Activated T-cell treated with anti-CD3 and anti-CD28 coated beads, Interleukin-2, amount 50 U/mL, for 72 hours (primary cell): ENCODE measurements around the gene GALNT9. TPM values are rescaled to one million over a fixed set of nuclear protein-coding genes. Genes with fewer than 3 reads are reported as not detected.

Experiments used
- ATAC-seq, 2 donors: fragments of 150-1000 bp; cut with Tn5 transposase; replicated peaks in 1 of 2; 2 replicates each; pipeline ENCODE4 v1.10.0; 2021; ENCODE audit warnings: moderate library complexity in 2 of 2, mild to moderate bottlenecking in 1 of 2
- DNase-seq, 2 donors: peaks; one replicate each; pipeline ENCODE4 v3.0.0; 2021 to 2022; ENCODE audit warnings: mixed read lengths in 1 of 2
- H3K27ac Mint-ChIP-seq: one replicate; pipeline ENCODE4 v1.8.0; 2022; ENCODE audit warnings: mild to moderate bottlenecking, moderate library complexity, mixed read lengths
- H3K27me3 Mint-ChIP-seq: one replicate; pipeline ENCODE4 v1.8.0; 2022; ENCODE audit warnings: low read depth, mixed read lengths
- H3K36me3 Mint-ChIP-seq, 2 donors: one replicate each; pipeline ENCODE4 v1.8.0; 2022; ENCODE audit warnings: mixed read lengths in 2 of 2, mild to moderate bottlenecking in 1 of 2; ENCODE audit not compliant: insufficient read depth in 2 of 2
- H3K4me1 Mint-ChIP-seq: one replicate; pipeline ENCODE4 v1.8.0; 2022; ENCODE audit warnings: low read depth, mixed read lengths
- H3K4me3 Mint-ChIP-seq, 2 donors: one replicate each; pipeline ENCODE4 v1.8.0; 2022; ENCODE audit warnings: mild to moderate bottlenecking in 2 of 2, mixed read lengths in 2 of 2, moderate library complexity in 2 of 2
- H3K9me3 Mint-ChIP-seq, 2 donors: one replicate each; pipeline ENCODE4 v1.8.0; 2022; ENCODE audit warnings: mixed read lengths in 2 of 2
- total RNA-seq, 2 donors: library from RNA; stranded (reverse); gene quantifications; one replicate each; pipeline ENCODE4 v1.2.3, GENCODE V29; 2022

GALNT9 gene
- total RNA-seq, 2 donors from 2014 or later: 0.42 to 0.53 TPM

DNA sequence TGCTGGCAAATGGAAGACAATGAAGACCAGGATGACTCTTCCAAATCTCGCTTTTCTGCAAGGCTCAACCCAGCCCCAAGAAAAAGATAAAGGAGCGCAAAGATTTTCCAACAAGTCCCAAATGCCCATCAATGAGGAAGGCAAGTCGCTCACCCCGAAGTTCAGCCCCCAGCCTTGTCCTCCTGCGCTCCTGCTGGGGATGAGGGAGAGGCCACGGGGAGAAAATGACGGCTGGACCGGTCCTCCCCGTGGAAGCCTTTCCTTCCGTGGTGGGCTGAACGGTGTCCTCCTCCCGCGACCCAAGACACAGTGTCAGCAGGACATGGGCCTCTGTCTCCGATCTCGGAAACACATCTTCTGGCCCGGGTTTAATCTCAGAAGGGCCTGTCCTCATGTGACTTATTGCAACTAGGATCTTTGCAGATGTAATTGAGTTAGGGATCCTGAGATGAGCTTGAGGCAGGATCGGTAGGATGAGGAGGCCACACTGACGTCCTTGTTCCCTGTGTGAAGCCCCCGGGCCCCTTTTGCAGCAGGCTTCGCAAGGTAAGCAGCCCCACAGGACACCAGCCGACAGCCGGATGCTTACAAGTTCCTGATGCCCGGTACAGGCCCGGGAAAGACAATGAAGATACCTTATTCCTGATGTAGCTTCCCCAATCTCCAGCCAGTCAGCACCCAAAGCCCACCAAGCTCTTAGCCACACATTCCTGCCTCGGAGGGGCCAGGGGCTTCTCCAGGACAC lies 64.2 kb downstream of the GALNT9 start:
- Mint-ChIP-seq H3K36me3 (no peaks in the 10 kb centered on the region), H3K9me3 (no peaks in the 10 kb centered on the region), H3K4me1 (no peaks in the 10 kb centered on the region), H3K27me3 (no peaks in the 10 kb centered on the region), H3K27ac (no peak overlapping the region), H3K4me3 (no peak overlapping the region)
- no peak for ATAC-seq
- no peak for DNase-seq

DNA sequence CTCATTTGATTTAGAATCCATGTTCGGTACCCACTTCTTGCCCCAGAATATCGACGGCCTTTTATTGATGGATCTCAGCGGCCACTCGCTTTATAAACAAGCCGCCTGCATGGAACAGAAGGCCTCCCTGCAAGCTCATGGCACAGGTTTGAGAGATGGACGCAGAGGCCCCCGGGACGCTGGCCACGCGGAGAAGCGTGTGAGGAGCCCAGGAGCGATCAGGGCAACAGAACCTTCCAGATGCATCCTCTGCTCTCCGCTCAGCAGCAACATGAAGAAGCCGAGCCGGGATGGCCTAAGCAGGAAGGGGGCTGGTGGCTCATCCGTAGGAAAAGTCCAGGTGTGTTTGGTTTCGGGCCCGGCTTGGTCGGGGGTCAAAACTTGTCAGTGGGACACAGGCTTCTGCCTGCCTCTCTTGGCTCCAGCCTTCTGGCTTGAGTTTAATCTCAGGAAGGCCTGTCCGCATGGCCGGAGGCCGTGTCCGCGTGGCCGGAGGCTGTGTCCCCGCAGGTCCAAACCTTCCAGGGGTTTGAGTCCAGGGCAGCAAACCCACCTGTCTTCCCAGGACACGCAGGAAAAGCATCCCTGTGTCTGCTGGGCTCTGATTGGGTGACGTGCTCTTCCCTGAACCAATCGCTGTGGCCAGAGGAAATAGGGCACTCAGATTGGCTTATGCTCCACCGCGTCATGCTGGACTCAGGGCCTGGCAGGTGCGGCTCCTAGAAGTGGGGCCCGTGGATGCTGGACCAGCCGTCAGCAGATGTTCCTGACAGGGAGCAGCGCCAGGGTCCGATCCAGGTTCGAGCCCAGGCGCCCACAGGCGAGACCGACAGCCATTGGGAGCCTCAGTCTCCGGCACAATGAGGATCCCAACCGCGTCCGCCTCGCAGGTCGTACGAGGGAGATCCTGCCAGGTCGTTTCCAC lies 65.0 kb downstream of the GALNT9 start:
- H3K36me3 Mint-ChIP-seq: no peaks in the 10 kb centered on the region
- H3K4me1 Mint-ChIP-seq: no peaks in the 10 kb centered on the region
- H3K9me3 Mint-ChIP-seq: no peaks in the 10 kb centered on the region
- no peaks in the 10 kb centered on the region for H3K27me3 Mint-ChIP-seq
- H3K4me3 Mint-ChIP-seq: no peak overlapping the region
- no peak overlapping the region for H3K27ac Mint-ChIP-seq
- no peak for DNase-seq
- no peak for ATAC-seq

DNA sequence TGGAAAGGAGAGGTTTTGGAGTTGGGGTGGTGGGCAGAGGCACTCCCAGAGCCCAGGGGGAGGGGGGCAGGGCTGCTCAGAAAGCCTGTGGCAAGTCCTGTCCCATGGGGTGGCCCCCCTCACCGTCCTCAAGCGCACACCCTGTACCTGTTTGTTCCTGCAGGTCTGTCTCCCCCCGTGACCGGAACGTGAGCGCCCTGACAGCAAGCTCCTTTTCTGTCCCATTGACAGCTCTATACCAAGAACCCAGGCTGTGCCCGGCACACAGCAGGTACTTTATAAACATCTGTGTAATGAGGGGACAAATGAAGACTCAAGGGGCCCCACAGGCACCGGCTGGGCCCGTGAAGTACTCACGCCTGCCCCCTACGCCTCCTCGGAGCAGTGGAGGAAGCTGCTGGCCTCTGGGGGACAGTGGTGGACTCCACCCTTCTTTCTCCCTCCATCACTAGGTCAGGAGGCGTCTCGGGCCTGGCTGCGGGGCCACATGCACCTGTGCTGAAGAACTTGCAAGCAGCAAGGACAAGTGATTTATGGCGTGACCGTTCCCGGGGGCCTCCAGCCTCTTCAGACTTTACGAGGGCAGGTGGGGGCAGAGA lies 65.8 kb downstream of the GALNT9 start:
- no peaks in the 10 kb centered on the region for H3K9me3 Mint-ChIP-seq
- H3K4me3 Mint-ChIP-seq: no peak overlapping the region
- ATAC-seq (no peak), DNase-seq (no peak)
- no peak overlapping the region for H3K27ac Mint-ChIP-seq
- H3K4me1 Mint-ChIP-seq: no peaks in the 10 kb centered on the region
- no peaks in the 10 kb centered on the region for H3K36me3 Mint-ChIP-seq
- no peaks in the 10 kb centered on the region for H3K27me3 Mint-ChIP-seq

DNA sequence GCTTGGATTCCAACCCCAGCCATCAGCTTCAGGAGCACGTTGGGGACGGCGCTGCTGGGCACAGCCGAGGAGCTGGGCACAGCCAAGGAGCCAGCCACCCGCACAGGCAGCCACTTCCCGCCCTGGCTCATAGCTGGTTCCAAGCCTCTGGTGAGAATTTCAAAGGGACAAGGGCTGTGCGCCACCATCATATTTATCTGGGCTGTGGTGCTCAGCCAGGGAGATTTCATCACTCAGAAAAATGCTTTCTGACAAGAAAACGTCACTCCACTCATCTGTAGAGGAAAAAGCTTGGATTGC lies 66.4 kb downstream of the GALNT9 start:
- H3K27me3 Mint-ChIP-seq: no peaks in the 10 kb centered on the region
- no peaks in the 10 kb centered on the region for H3K9me3 Mint-ChIP-seq
- no peaks in the 10 kb centered on the region for H3K36me3 Mint-ChIP-seq
- no peak for ATAC-seq
- no peak for DNase-seq
- no peaks in the 10 kb centered on the region for H3K4me1 Mint-ChIP-seq
- H3K27ac Mint-ChIP-seq: no peak overlapping the region
- H3K4me3 Mint-ChIP-seq: no peak overlapping the region

DNA sequence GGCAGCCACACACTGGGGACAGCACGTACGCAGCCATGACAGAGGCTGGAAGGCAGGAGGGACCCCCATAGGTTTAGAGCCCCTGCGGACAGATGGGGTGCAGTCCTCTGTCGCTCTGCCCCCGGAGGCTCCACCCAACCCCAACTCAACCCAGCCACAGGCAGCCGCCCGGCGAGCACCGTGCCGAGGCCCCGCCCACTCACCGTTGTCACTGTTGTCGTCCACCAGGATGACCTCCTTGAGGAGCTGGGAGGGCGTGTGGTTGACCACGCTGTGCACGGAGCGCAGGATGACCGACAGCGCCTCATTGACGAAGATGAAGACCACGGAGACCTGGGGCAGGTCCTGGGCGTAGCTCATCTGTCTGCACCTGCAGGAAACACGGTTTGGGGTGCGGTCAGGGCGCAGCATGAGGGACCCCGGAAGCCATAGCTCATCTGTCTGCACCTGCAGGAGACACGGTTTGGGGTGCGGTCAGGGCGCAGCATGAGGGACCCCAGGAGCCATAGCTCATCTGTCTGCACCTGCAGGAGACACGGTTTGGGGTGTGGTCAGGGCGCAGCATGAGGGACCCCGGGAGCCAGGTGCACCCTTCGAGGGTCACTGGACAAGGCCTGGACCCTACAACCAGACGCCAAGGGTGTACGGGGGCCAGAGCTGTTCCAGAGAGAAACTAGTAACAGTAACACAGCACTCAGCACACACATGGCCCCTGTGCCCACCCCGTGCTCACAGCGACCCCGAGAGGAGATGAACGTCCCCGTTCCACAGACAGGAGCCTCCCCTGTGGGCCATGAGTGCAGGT lies 66.9 kb downstream of the GALNT9 start:
- ATAC-seq: no peak
- Mint-ChIP-seq H3K9me3 (no peaks in the 10 kb centered on the region), H3K36me3 (no peaks in the 10 kb centered on the region), H3K27me3 (no peaks in the 10 kb centered on the region), H3K4me3 (no peak overlapping the region), H3K4me1 (no peaks in the 10 kb centered on the region), H3K27ac (no peak overlapping the region)
- no peak for DNase-seq

DNA sequence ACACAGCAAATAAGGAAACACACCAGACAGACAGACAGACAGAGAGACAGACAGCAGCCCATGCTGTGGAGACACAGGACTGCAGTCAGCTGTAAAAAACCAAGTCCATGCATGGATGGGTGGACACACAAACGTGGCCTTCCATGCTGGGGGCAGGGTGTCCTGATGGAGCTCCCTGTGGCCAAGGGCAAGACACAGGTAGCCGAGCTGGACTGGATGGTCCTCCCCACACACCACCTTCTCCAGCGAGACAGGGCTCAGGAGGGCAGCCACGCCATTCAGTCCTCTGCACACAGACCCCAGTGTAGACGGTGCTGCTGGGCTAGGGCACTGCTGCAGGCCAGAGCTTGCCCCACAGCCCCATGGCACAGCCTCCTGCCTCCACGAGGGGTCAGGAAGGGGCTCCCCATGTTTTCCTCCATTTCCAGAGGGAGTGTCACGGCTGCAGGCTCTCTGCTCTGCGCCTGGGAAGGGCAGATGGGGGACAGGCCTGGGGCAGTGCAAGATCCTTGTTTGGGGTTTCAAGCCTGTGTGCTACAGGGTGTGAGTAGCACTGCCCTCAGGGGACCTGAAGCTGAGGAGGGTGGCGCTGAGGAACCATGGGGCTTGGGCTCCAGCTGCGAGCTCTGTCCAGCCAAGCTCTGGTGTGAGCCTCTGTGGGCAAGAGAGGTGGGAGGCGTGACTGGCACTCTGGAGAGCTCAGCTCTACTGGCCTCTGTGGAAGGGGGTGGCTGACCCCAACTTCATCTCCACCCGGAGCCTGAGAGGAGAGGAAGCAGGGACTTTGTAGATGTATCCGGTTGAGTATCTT lies 67.9 kb downstream of the GALNT9 start:
- H3K27me3 Mint-ChIP-seq: no peaks in the 10 kb centered on the region
- no peaks in the 10 kb centered on the region for H3K9me3 Mint-ChIP-seq
- no peak for ATAC-seq
- no peaks in the 10 kb centered on the region for H3K4me1 Mint-ChIP-seq
- no peak overlapping the region for H3K27ac Mint-ChIP-seq
- DNase-seq: no peak
- no peak overlapping the region for H3K4me3 Mint-ChIP-seq
- H3K36me3 Mint-ChIP-seq: no peaks in the 10 kb centered on the region

DNA sequence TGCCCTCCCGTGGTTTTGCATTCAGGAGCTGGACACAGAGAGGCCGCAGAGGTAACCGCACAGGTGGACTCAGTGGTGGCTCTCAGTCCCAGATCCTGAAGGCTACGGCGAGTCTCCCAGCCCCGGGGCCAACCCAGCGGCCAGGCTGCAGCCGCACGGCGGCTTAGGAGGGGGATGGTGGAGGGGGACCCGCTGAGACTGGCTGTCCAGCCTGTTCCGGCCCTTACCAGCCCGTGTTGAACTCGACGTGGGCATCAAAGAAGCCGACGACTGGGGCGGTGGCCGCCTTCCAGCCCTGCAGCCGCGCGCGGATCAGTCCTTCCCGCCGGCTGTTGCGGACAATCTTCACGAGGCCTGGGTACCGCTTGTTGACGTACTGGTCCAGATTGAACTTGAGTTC lies 68.7 kb downstream of the GALNT9 start:
- DNase-seq (no peak), ATAC-seq (no peak)
- Mint-ChIP-seq H3K27me3 (no peaks in the 10 kb centered on the region), H3K36me3 (no peaks in the 10 kb centered on the region), H3K4me1 (no peaks in the 10 kb centered on the region), H3K4me3 (no peak overlapping the region), H3K27ac (no peak overlapping the region), H3K9me3 (no peaks in the 10 kb centered on the region)

DNA sequence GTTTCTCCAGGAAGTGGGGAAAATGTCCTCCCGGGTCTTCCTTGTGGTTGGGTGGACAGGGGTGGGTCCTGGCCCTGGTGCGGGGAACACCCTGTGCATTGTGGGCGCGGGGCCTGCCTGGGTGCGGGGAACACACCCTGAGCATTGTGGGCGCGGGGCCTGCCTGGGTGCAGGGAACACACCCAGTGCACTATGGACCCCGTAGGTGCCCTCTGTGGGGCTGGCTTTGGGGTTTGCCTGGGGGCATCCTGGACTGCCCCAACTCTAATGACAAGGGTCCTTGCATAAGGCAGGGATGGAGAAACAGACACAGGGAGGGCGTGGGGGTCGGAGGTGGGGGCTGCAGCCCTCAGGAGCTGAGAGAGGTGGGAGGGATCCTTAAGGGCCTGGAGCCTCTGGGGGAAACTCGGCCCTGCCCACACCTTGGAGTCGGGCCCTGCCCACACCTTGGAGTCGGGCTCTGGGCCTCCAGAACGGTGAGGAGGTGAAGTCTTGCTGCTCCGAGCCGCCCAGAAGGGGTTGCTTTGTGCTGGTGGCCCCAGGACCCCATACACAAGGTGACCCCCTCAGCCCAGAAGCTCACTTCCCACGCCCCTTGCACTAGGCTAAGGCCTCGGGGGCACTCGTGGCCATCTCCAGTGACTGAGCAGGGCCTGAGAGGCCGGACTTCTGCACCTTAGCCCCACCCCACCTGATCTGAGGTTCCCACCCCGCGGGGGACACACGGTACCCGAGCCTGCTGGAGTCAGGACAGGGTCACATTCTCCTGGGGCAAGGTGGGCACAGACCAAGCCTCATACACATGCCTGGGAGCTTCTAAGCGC lies 69.3 kb downstream of the GALNT9 start:
- Mint-ChIP-seq H3K4me1 (no peaks in the 10 kb centered on the region), H3K9me3 (no peaks in the 10 kb centered on the region), H3K27ac (no peak overlapping the region), H3K27me3 (no peaks in the 10 kb centered on the region), H3K4me3 (no peak overlapping the region), H3K36me3 (no peaks in the 10 kb centered on the region)
- ATAC-seq (no peak), DNase-seq (no peak)

DNA sequence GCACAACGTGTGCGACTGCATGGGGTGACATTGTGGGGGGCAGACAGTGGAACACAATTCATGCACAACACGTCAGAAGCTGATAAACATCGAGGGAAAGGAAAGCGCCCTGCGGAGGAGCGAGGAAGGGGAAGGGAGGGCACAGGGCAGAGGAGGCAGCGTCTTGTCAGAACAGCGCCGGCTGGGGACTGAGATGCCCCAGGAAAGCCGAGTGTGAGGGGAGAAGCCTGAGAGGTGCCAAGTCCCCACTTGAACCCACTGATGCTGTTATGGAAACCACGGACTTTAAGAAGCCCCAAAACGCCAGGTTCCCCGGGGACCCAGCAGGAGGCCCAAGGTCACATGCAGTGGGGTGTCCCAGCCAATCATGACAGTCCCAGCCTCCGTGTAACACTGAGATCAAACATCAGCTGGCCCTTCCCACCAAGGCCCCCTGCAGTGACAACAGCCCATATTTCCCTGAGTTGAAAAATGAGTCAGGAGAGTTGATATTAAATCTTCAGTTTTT lies 70.0 kb downstream of the GALNT9 start:
- H3K4me3 Mint-ChIP-seq: no peak overlapping the region
- no peaks in the 10 kb centered on the region for H3K4me1 Mint-ChIP-seq
- ATAC-seq (no peak), DNase-seq (no peak)
- no peak overlapping the region for H3K27ac Mint-ChIP-seq
- H3K27me3 Mint-ChIP-seq: no peaks in the 10 kb centered on the region
- no peaks in the 10 kb centered on the region for H3K36me3 Mint-ChIP-seq
- no peaks in the 10 kb centered on the region for H3K9me3 Mint-ChIP-seq

DNA sequence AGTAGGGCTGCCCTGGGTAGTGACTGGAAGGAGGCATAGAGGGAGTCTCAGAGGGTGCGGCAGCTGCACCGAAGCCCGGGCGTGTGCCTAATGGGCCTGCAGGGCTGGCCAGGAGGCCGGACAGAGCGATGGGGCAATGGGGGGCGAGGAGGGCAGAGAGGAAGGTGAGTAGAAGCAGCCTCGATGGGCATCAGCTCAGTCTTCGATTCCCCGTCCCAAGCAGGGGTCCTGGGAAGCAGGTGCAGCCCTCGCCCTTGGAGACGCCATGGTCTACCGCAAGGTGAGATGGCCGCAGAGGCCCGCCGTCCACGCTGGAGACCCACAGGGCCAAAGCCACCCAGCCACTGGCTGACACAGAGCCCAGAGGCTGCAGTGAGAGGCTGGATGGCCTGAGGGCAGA lies 70.8 kb downstream of the GALNT9 start:
- H3K9me3 Mint-ChIP-seq: no peaks in the 10 kb centered on the region
- ATAC-seq (no peak), DNase-seq (no peak)
- no peak overlapping the region for H3K27ac Mint-ChIP-seq
- H3K4me1 Mint-ChIP-seq: no peaks in the 10 kb centered on the region
- no peaks in the 10 kb centered on the region for H3K27me3 Mint-ChIP-seq
- no peaks in the 10 kb centered on the region for H3K36me3 Mint-ChIP-seq
- no peak overlapping the region for H3K4me3 Mint-ChIP-seq

DNA sequence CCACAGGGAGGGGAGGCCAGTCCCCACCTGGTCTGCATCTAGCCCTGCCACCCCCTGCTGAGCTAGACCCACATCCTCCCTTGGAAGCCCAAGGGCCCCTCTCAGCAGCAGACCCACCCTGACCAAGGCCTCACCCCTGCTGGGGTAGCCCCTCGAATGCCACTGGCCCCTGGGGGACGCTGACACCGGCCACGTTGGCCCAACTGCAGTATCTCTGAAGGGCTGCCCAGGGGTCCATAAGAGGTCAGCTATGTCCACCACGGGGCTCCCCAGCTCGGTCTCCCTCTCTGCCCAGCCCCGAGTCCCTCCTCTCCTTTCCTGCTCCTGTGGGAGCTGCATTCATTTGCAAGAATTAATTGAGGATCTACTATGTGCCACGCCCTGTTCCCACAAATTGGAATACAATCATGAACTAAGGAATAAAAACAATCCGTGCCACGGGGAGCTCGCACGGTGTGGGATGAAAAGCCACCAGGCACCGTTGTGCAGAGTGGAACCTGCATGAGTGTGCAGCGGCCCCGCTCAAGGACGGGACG lies 71.4 kb downstream of the GALNT9 start:
- Mint-ChIP-seq H3K4me1 (no peaks in the 10 kb centered on the region), H3K27ac (no peak overlapping the region), H3K27me3 (no peaks in the 10 kb centered on the region), H3K36me3 (no peaks in the 10 kb centered on the region), H3K9me3 (no peaks in the 10 kb centered on the region), H3K4me3 (no peak overlapping the region)
- ATAC-seq (no peak), DNase-seq (no peak)
